ENCODE results near the gene VGLL3.
"Not testable (repeated sequence)": the region's sequence is repeated elsewhere in the genome, so short reads cannot be mapped to it uniquely, and the experiment has no call there.

VGLL3 gene

GRCh38 chr3:86978111-86978551 is 12.8 kb downstream of the VGLL3 start:
- no peak for TF ChIP-seq CTCF (conservative IDR thresholded peaks at IDR 0.05; ENCODE audit: low read length)
- H3K4me3 ChIP-seq (ENCODE audit: low read length): peak overlapping the region; percentile 28
- peak; percentile 97 for DNase-seq (ENCODE audit: low read depth)

- H3K4me3 ChIP-seq (ENCODE audit: low read length): no peak overlapping the region
- TF ChIP-seq CTCF (conservative IDR thresholded peaks at IDR 0.05; ENCODE audit: low read length): no peak
- no peak for DNase-seq (ENCODE audit: low read depth)
Observed at GRCh38 chr3:86976219-86976618, 14.7 kb downstream of the VGLL3 start.

GRCh38 chr3:86974177-86974576 is 16.8 kb downstream of the VGLL3 start:
- not testable (repeated sequence) for H3K4me3 ChIP-seq (ENCODE audit: low read length)

DNA sequence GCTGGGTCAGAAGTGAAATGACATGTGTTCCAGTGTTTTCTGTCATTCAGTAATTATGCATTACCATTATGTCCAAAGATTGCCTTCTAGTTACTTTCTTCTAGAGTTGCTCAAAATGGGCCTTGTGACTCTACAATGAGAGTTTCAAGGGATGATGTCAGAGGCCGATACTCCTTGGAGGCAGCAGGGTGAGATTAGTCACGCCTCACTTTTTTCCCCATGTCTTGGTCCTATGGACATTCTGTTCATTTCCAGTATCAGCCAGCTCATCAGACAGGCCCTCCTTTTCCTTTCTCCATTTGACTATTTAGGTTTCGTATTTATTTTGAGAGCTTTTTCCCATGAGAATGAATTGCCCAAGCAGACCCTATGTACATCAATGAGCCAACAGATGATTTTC is 17.5 kb downstream of the VGLL3 start:
- DNase-seq (ENCODE audit: low read depth): peak; percentile 87
- no peak for TF ChIP-seq CTCF (conservative IDR thresholded peaks at IDR 0.05; ENCODE audit: low read length)
- H3K4me3 ChIP-seq (ENCODE audit: low read length): no peak overlapping the region

More at GRCh38 chr3:86974177-86974576, 16.8 kb downstream of the VGLL3 start:
- not testable (repeated sequence) for DNase-seq (ENCODE audit: low read depth)

GRCh38 chr3:86969500-86970189 is 21.3 kb downstream of the VGLL3 start:
- TF ChIP-seq CTCF (conservative IDR thresholded peaks at IDR 0.05; ENCODE audit: low read length): peak; percentile 63
- no peak for DNase-seq (ENCODE audit: low read depth)
- H3K4me3 ChIP-seq (ENCODE audit: low read length): no peak overlapping the region

DNA sequence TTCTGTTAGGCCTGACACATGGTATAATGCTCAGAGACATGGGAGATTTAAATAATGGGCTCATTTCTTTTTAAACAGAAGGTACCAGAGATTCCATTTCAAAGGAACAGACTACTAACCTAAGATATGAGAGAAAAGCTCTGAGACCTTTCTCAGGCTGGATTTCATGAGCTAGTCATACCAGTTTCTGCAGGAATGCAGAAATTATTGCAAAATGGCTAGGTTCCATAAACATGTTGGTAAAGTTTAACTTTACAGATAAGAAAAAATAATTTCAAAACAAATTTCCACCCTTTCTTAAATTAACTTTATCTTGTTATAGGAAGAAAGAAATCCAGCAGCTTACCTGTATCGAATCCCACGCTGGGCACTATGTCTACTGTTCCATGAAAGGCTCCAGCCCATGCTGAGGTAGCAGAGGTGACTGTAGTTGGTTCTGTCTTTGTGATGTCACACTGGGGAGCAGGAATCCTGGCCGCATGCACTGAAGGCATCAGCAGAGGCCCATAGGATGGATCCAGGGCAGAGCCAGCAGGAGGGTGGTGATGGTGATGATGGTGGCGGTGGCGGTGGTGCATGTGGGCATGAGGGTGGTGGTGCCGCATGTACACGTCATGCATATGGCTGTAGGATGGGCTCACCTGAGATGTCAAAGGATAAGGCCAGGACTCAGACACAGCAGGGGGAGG is 22.6 kb downstream of the VGLL3 start:
- no peak for DNase-seq (ENCODE audit: low read depth)
- H3K4me3 ChIP-seq (ENCODE audit: low read length): no peak overlapping the region
- TF ChIP-seq CTCF (conservative IDR thresholded peaks at IDR 0.05; ENCODE audit: low read length): no peak

DNA sequence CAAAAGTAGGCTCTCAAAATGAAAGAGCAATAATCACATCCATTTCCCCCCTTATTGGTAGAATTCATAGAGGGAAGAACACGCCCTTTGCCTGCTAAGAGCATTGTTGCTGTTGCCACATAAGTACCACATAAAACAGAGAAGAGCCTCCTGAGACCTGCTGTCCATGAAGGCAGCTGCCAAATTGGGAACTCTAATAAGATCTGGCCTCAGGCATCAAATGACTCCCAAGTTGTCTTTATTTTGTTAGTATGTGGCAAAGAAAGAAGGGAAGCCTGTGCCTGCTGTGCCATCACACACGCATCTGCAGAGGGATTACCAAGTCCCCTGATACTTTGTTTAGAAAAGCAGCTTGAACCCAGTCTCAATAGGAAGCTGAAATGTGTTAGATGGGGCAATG is 23.9 kb downstream of the VGLL3 start:
- TF ChIP-seq CTCF (conservative IDR thresholded peaks at IDR 0.05; ENCODE audit: low read length): no peak
- H3K4me3 ChIP-seq (ENCODE audit: low read length): no peak overlapping the region
- no peak for DNase-seq (ENCODE audit: low read depth)

All from AG10803 (cell line).